Mesothelial cell of epicardium (in vitro differentiated cells): ENCODE results near the gene ZNF662. TPM values are rescaled to one million over a fixed set of nuclear protein-coding genes. Genes with fewer than 3 reads are reported as not detected.

Source experiments
- DNase-seq, 2 experiments: peaks; one replicate each; pipeline ENCODE4 v3.0.0; 2021; ENCODE audit warnings: low spot score in 2 of 2; ENCODE audit not compliant: unreplicated experiment in 2 of 2
- H3K27ac Mint-ChIP-seq: 2 replicates; pipeline ENCODE4 v1.8.0; 2021; ENCODE audit warnings: mixed read lengths
- H3K27me3 Mint-ChIP-seq: 2 replicates; pipeline ENCODE4 v1.8.0; 2021; ENCODE audit warnings: low read depth, mixed read lengths
- H3K36me3 Mint-ChIP-seq: 2 replicates; pipeline ENCODE4 v1.8.0; 2021; ENCODE audit warnings: mixed read lengths
- H3K4me1 Mint-ChIP-seq: 2 replicates; pipeline ENCODE4 v1.8.0; 2021; ENCODE audit warnings: mixed read lengths
- H3K4me3 Mint-ChIP-seq: 2 replicates; pipeline ENCODE4 v1.8.0; 2021; ENCODE audit warnings: mild to moderate bottlenecking, moderate library complexity, mixed read lengths
- H3K9me3 Mint-ChIP-seq: 2 replicates; pipeline ENCODE4 v1.8.0; 2021; ENCODE audit warnings: mixed read lengths
- CTCF ChIP-seq: fragments of 200-600 bp; sonication (generic); IDR thresholded peaks from one replicate; pipeline ENCODE4 v1.5.0; 2021; ENCODE audit warnings: antibody characterized with exemption; ENCODE audit not compliant: unreplicated experiment
- total RNA-seq: library from RNA; stranded (reverse); gene quantifications from 3 replicates; pipeline ENCODE4 v1.2.1, GENCODE V29; 2021

Gene ZNF662
- total RNA-seq, 1 donor from 2014 or later: 0.45 TPM

GRCh38 chr3:42868841-42869240, 37.1 kb upstream of the ZNF662 start:
- TF ChIP-seq CTCF: no peak
- no peaks in the 10 kb centered on the region for H3K9me3 Mint-ChIP-seq
- H3K4me3 Mint-ChIP-seq: no peak overlapping the region

GRCh38 chr3:42871592-42872196, 34.2 kb upstream of the ZNF662 start:
- Mint-ChIP-seq H3K27me3 (peaks cover 18% of the 10 kb centered on the region), H3K27ac (no peak overlapping the region), H3K4me1 (peaks cover 13% of the 10 kb centered on the region), H3K4me3 (no peak overlapping the region), H3K36me3 (no peaks in the 10 kb centered on the region), H3K9me3 (no peaks in the 10 kb centered on the region)
- DNase-seq: no peak
- no peak for TF ChIP-seq CTCF

More at GRCh38 chr3:42868841-42869240, 37.1 kb upstream of the ZNF662 start:
- peaks cover 13% of the 10 kb centered on the region for H3K4me1 Mint-ChIP-seq
- no peaks in the 10 kb centered on the region for H3K36me3 Mint-ChIP-seq
- peaks cover 3% of the 10 kb centered on the region for H3K27me3 Mint-ChIP-seq
- DNase-seq: no peak
- no peak overlapping the region for H3K27ac Mint-ChIP-seq

GRCh38 chr3:42872718-42873117, 33.2 kb upstream of the ZNF662 start:
- Mint-ChIP-seq H3K36me3 (no peaks in the 10 kb centered on the region), H3K4me1 (peaks cover 13% of the 10 kb centered on the region), H3K27ac (no peak overlapping the region), H3K9me3 (no peaks in the 10 kb centered on the region), H3K27me3 (peaks cover 20% of the 10 kb centered on the region), H3K4me3 (no peak overlapping the region)
- TF ChIP-seq CTCF: no peak
- no peak for DNase-seq

- Mint-ChIP-seq H3K4me3 (no peak overlapping the region), H3K4me1 (peaks cover 13% of the 10 kb centered on the region), H3K27ac (no peak overlapping the region), H3K9me3 (no peaks in the 10 kb centered on the region), H3K36me3 (no peaks in the 10 kb centered on the region), H3K27me3 (peaks cover 20% of the 10 kb centered on the region)
- DNase-seq: no peak
- no peak for TF ChIP-seq CTCF
Observed at GRCh38 chr3:42873221-42873982, 32.5 kb upstream of the ZNF662 start.

- H3K27me3 Mint-ChIP-seq: peaks cover 25% of the 10 kb centered on the region
- H3K4me1 Mint-ChIP-seq: peaks cover 13% of the 10 kb centered on the region
- no peak overlapping the region for H3K27ac Mint-ChIP-seq
- H3K4me3 Mint-ChIP-seq: no peak overlapping the region
- H3K36me3 Mint-ChIP-seq: no peaks in the 10 kb centered on the region
- H3K9me3 Mint-ChIP-seq: no peaks in the 10 kb centered on the region
- no peak for TF ChIP-seq CTCF
- DNase-seq: no peak
Observed at GRCh38 chr3:42874749-42875148, 31.2 kb upstream of the ZNF662 start.
